Coronary artery (tissue), 2 donors: ENCODE measurements around the gene PPP6C.
"Not testable (repeated sequence)": the region's sequence is repeated elsewhere in the genome, so short reads cannot be mapped to it uniquely, and the experiment has no call there.

Source experiments
- DNase-seq: peaks from one replicate; pipeline ENCODE4 v3.0.0-alpha.2; 2017; ENCODE audit warnings: low spot score
- H3K27ac ChIP-seq, 2 donors: fragments of 200-600 bp; sonication (generic); one replicate each; pipeline ENCODE4 v1.5.1; 2016 to 2019
- H3K4me3 ChIP-seq: fragments of 200-600 bp; sonication (generic); 2 replicates; pipeline ENCODE4 v1.5.1; 2016; ENCODE audit warnings: mild to moderate bottlenecking, moderate library complexity
- CTCF ChIP-seq: fragments of 200-600 bp; sonication (generic); IDR thresholded peaks from one replicate; pipeline ENCODE4 v1.5.1; 2019; ENCODE audit warnings: antibody characterized with exemption

PPP6C gene

GRCh38 chr9:125190361-125190801, 778 bp upstream of the PPP6C start:
- H3K4me3 ChIP-seq, result peak overlapping the region; percentile 97
- TF ChIP-seq CTCF, result no peak
- DNase-seq, result no peak

GRCh38 chr9:125189011-125189360, 617 bp downstream of the PPP6C start:
- TF ChIP-seq CTCF, result no peak
- no peak for DNase-seq

More at GRCh38 chr9:125190361-125190801, 778 bp upstream of the PPP6C start:
- H3K27ac ChIP-seq, result peak overlapping the region; percentile 96 to 98

GRCh38 chr9:125183561-125183960, 6.0 kb downstream of the PPP6C start:
- peak overlapping the region; percentile 31 for H3K4me3 ChIP-seq

More at GRCh38 chr9:125189011-125189360, 617 bp downstream of the PPP6C start:
- Histone ChIP-seq H3K4me3 (peak overlapping the region; percentile 97), H3K27ac (peak overlapping the region; percentile 96 to 98)

GRCh38 chr9:125183054-125183453, 6.5 kb downstream of the PPP6C start:
- no peak for DNase-seq
- Histone ChIP-seq H3K27ac (peak overlapping the region; percentile 73 to 88), H3K4me3 (peak overlapping the region; percentile 31)
- TF ChIP-seq CTCF, result no peak

More at GRCh38 chr9:125183561-125183960, 6.0 kb downstream of the PPP6C start:
- no peak for TF ChIP-seq CTCF
- H3K27ac ChIP-seq, result peak overlapping the region; percentile 73 to 88
- DNase-seq, result no peak

- peak overlapping the region in 1 of 2 donors; percentile 73 for H3K27ac ChIP-seq
- DNase-seq, H3K4me3 ChIP-seq: not testable (repeated sequence)
Measured at GRCh38 chr9:125181756-125182155, 7.8 kb downstream of the PPP6C start.

- no peak for TF ChIP-seq CTCF
- H3K4me3 ChIP-seq, result no peak overlapping the region
- no peak for DNase-seq
- H3K27ac ChIP-seq, result no peak overlapping the region
Measured at GRCh38 chr9:125180876-125181275, 8.7 kb downstream of the PPP6C start.

- H3K27ac ChIP-seq, DNase-seq, H3K4me3 ChIP-seq: not testable (repeated sequence)
Measured at GRCh38 chr9:125179776-125180175, 9.8 kb downstream of the PPP6C start.

GRCh38 chr9:125177888-125178287, 11.7 kb downstream of the PPP6C start:
- DNase-seq, result no peak
- Histone ChIP-seq H3K4me3 (no peak overlapping the region), H3K27ac (no peak overlapping the region)
- TF ChIP-seq CTCF, result no peak
